GM12891 (cell line): ENCODE results near the gene TRIP4.

Source experiments
- POLR2A ChIP-seq: IDR thresholded peaks from 2 replicates; pipeline ENCODE4 v1.6.1; 2011; ENCODE audit warnings: low read depth, low read length, control low read depth
- POLR2AphosphoS5 ChIP-seq: IDR thresholded peaks from 2 replicates; pipeline ENCODE4 v1.6.1; 2011; ENCODE audit warnings: low read depth, low read length, control low read depth
- SPI1 ChIP-seq: IDR thresholded peaks from 2 replicates; pipeline ENCODE4 v1.6.1; 2011; ENCODE audit warnings: low read depth, low read length, control low read depth
- TAF1 ChIP-seq: IDR thresholded peaks from 2 replicates; pipeline ENCODE4 v1.6.1; 2011; ENCODE audit warnings: low read depth, low read length, control low read depth

DNA sequence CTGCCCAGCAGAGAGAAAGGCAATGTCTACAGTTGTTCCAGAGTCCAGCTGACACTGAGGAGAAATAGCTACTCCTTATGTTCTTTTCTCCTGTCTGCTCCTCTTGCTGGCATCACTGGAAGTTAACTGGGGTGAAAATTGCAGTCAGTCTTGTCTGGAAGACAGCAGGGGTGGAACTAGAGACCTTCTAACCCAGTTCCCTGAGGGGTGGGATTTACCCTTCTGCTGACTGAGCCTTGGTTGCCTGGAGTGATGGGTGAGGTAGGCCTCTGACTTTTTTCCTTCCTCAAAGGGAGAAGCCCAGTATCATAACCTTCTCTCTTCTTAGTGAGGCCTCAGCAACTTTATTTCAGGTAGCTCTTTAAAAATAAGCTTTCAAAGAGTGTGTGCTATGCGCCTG, 88.9 kb downstream of the TRIP4 start:
- TF ChIP-seq POLR2A, result no peak
- TF ChIP-seq SPI1, result no peak
- no peak for TF ChIP-seq TAF1
- no peak for TF ChIP-seq POLR2AphosphoS5
